DMS 273 treated with DMSO at 0.1 percent for 48 hours (cell line): Measurements from ENCODE around the gene SFRP2.

ENCODE experiments used
- DNase-seq: peaks from one replicate; lab custom pipeline; 2025; lab: John Stamatoyannopoulos, UW

The SFRP2 gene

DNA sequence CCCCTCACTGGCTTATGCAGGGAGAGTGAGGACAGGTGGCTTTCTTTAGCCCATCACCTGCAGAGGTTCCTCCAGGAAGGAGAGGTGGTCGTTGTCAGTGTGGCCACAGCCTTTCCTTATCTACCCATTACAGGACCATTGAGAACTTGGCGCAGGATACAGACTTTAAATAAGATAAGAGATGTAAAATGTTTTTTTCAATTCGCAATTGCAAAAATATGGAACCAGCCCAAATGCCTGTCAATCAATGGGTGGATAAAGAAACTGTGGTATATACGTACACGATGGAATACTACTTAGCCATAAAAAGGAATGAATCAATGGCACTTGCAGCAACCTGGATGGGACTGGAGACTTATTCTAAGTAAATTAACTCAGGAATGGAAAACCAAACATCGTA, 22.1 kb downstream of the SFRP2 start:
- no peak for DNase-seq

DNA sequence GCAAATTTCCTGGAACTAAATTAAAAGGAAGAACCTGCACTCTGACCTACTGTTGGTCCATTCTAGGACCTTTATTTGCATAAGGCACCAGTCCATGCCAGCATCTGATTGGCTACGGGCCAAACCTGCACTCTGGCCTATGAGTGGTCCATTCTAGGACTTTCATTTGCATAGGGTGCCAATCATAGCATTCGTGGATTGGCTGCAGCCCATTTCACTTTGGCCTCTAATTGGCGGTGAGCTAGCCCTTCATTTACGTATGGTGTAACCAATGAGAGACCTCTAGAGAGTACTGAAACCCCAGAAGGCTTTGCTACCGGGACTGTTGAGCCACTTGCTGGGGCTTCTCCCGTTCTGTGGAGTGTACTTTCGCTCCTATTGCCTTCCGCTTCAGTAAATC, 23.0 kb downstream of the SFRP2 start:
- no peak for DNase-seq

GRCh38 chr4:153764601-153765368, 24.1 kb downstream of the SFRP2 start:
- DNase-seq = no peak

- no peak for DNase-seq
Measured at GRCh38 chr4:153763404-153763803, 25.5 kb downstream of the SFRP2 start.

DNA sequence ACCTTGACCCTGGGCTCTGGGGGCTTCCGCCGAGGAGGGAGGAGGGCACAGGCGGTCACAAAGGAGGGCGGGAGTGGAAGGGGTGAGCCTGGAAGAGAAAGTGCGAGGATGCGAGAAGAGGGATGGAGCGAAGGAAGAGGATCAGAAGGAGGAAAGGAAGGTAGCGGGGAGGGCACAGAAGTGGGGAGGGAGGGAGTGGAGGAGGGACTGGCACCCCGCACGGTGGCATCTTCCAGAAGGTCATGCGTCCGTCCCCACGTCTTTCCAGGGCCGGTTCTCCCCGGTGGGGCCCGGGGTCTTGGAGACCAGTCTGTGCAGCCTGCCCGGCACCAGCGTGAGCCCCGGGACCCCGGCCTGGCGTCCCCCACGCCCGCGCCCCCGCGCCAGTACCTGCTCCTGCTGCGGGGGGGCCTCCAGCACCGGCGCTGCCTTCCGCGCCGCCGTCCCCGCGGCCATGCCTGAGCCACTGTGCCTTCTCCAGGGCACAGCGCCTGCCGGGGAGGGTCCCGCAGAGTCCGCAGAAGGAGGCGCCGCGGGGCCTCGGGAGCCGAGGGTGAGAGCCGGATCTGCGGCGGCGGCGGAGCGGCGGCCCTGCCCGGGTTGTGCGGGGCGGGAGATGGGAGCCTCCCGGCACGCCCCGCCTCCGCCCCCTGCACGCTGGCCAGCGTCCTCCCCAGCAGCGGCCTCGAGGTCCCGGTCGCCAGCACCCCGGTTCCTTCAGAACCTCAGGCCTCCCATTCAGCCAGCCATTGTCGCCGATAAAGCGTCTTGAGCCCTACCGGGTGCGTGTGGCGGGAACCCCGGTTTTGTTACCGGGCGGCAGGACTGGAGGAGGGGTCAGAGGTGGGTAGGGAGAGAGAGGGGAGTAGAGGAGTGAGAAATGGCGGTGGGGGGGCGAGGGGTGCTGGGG, 29.2 kb downstream of the SFRP2 start, which contains the start of gene RNF175:
Gene RNF175 (minus strand): TSS at position 618 of the 910 bp plus-strand sequence. CDS start 162 bp downstream, at position 456.
- no peak for DNase-seq

- no peak for DNase-seq
Measured at GRCh38 chr4:153758688-153759406, 30.0 kb downstream of the SFRP2 start.

DNA sequence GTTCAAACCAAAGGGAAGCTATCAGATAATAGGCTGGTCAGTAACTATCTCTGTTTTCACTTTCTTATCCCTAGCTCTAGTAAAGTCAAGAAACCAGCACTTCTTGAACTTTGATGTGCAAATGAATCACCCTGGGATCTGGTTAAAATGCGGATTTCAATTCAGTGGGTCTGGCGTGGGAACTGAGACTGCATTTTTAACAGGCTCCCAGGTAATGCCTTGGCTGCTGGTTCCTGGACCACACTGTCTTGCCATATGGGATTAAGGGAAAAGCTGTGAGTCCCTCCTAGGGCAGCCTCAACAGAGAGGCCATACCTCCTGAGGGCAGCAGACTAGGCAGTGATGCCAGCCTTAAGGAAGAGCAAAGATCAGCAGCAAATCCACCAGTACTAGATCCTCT, 30.7 kb downstream of the SFRP2 start:
- DNase-seq = no peak

DNA sequence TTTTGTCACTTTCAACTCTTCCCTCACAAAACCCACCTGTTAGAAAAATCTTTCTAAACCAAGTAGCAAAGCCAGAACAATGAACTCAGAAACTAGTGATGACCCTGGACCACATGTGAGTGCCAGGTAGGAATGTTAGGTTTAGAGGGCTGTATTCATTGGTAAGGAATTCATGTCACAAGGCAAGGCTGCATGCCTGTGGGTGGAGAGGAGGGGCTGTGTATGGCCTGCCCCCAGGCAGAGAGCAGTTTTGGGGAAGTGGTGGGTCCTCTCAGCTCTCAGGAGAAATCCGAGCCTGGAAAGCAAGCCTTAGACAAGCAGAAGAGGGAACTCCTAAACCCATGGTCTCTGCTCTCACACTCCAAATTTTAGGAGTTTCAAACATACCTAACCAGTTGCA, 31.5 kb downstream of the SFRP2 start:
- no peak for DNase-seq

- no peak for DNase-seq
Measured at GRCh38 chr4:153755186-153755585, 33.7 kb downstream of the SFRP2 start.

- peak; percentile 9 for DNase-seq
Measured at GRCh38 chr4:153750197-153750817, 38.6 kb downstream of the SFRP2 start.

GRCh38 chr4:153748378-153748777, 40.5 kb downstream of the SFRP2 start:
- no peak for DNase-seq

- no peak for DNase-seq
Measured at GRCh38 chr4:153747406-153747955, 41.4 kb downstream of the SFRP2 start.

DNA sequence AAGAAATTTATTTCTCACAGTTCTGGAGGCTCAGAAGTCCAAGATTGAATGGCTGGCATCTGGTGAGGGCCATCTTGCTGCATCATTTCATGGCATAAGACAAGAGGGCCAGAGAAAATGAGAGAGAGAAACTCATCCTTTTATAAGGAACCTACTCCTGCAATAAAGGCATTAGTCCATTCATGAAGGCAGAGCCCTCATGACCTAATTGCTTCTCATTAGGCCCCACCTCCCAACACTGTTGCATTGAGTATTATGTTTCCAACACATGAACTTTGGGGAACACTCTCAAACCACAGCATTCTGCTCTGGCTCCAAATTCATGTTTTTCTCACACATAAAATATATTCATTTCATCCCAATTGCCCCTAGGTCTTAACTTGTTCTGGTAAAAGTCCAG, 43.2 kb downstream of the SFRP2 start:
- DNase-seq = no peak

GRCh38 chr4:153741541-153741940, 47.3 kb downstream of the SFRP2 start:
- DNase-seq = no peak

DNA sequence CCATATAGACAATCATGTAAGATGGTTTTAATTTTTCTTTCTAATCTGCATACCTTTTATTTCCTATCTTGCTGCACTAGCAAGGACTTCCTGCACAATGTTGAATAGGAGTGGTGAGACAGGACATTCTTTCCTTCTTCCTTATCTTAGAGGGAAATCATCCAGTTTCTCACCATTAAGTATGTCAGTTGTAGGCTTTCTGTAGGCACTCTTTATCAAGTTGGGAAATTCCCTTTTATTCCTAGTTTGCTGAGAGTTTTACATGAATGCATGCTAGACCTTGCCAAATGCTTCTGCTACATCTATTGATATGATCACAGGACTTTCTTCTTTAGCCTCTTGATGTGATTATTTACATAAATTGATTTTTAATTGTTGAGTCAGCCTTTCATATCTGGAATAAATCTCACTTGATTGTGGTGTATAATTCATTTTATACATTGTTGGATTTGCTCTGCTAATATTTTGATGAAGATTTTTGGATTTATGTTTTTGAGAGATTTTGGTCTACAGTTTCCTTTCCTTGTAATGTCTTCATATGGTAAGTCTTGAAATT, 52.9 kb downstream of the SFRP2 start:
- no peak for DNase-seq

GRCh38 chr4:153733751-153734448, 55.0 kb downstream of the SFRP2 start:
- no peak for DNase-seq

- no peak for DNase-seq
Measured at GRCh38 chr4:153731239-153731638, 57.6 kb downstream of the SFRP2 start.
